Astrocyte (in vitro differentiated cells and primary cell): Measurements from ENCODE around the gene PIH1D1. TPM values are rescaled to one million over a fixed set of nuclear protein-coding genes. Genes with fewer than 3 reads are reported as not detected.
"Not testable (repeated sequence)": the region's sequence is repeated elsewhere in the genome, so short reads cannot be mapped to it uniquely, and the experiment has no call there.

Source experiments
- DNase-seq: peaks from one replicate; pipeline ENCODE4 v3.0.0-alpha.2; 2010; ENCODE audit warnings: low read depth
- FAIRE-seq: peaks from 2 replicates; lab custom pipeline; 2011; peaks lifted over from hg19 to GRCh38; lab: Jason Lieb, UNC
- H2AFZ ChIP-seq: 2 replicates; pipeline ENCODE4 v1.6.0; 2012; ENCODE audit warnings: low read depth, low read length, inconsistent platforms
- H3K27ac ChIP-seq: 2 replicates; pipeline ENCODE4 v1.5.1; 2011; ENCODE audit warnings: low read depth, low read length, inconsistent platforms
- H3K27me3 ChIP-seq: 2 replicates; pipeline ENCODE4 v1.6.0; 2011; ENCODE audit warnings: low read length, inconsistent platforms; ENCODE audit not compliant: insufficient read depth
- H3K36me3 ChIP-seq: 2 replicates; pipeline ENCODE4 v1.5.1; 2011; ENCODE audit warnings: low read length, inconsistent platforms; ENCODE audit not compliant: insufficient read depth
- H3K4me1 ChIP-seq: 2 replicates; pipeline ENCODE4 v1.5.1; 2011; ENCODE audit warnings: low read length, inconsistent platforms; ENCODE audit not compliant: insufficient read depth
- H3K4me2 ChIP-seq: 2 replicates; pipeline ENCODE4 v1.6.0; 2012; ENCODE audit warnings: low read length, inconsistent platforms
- H3K4me3 ChIP-seq: 2 replicates; pipeline ENCODE4 v1.5.1; 2011; ENCODE audit warnings: low read depth, mild to moderate bottlenecking, low read length, inconsistent platforms; ENCODE audit not compliant: insufficient read depth
- H3K79me2 ChIP-seq: 2 replicates; pipeline ENCODE4 v1.6.0; 2012; ENCODE audit warnings: mild to moderate bottlenecking, low read length, inconsistent platforms; ENCODE audit not compliant: insufficient read depth
- H3K9ac ChIP-seq: 2 replicates; pipeline ENCODE4 v1.6.0; 2012; ENCODE audit warnings: mild to moderate bottlenecking, low read length, inconsistent platforms
- H3K9me3 ChIP-seq: 2 replicates; pipeline ENCODE4 v1.5.1; 2012; ENCODE audit warnings: low read depth, mild to moderate bottlenecking, low read length, inconsistent platforms; ENCODE audit not compliant: insufficient read depth
- H4K20me1 ChIP-seq: 2 replicates; pipeline ENCODE4 v1.6.0; 2012; ENCODE audit warnings: low read length, inconsistent platforms; ENCODE audit not compliant: insufficient read depth
- H3K27ac Mint-ChIP-seq: one replicate; pipeline ENCODE4 v1.8.0; 2021; ENCODE audit warnings: mild to moderate bottlenecking, mixed read lengths; ENCODE audit not compliant: unreplicated experiment
- H3K27me3 Mint-ChIP-seq: one replicate; pipeline ENCODE4 v1.8.0; 2021; ENCODE audit warnings: low read depth, mixed read lengths; ENCODE audit not compliant: unreplicated experiment
- H3K36me3 Mint-ChIP-seq: one replicate; pipeline ENCODE4 v1.8.0; 2021; ENCODE audit warnings: low read depth, mixed read lengths; ENCODE audit not compliant: unreplicated experiment
- H3K4me1 Mint-ChIP-seq: one replicate; pipeline ENCODE4 v1.8.0; 2021; ENCODE audit warnings: low read depth, mixed read lengths; ENCODE audit not compliant: unreplicated experiment
- H3K4me3 Mint-ChIP-seq: one replicate; pipeline ENCODE4 v1.8.0; 2021; ENCODE audit warnings: mild to moderate bottlenecking, moderate library complexity, mixed read lengths; ENCODE audit not compliant: unreplicated experiment
- H3K9me3 Mint-ChIP-seq: one replicate; pipeline ENCODE4 v1.8.0; 2021; ENCODE audit warnings: mild to moderate bottlenecking, mixed read lengths; ENCODE audit not compliant: unreplicated experiment
- CTCF ChIP-seq: IDR thresholded peaks from 2 replicates; pipeline ENCODE4 v1.5.1; 2011; ENCODE audit warnings: low read depth, mild to moderate bottlenecking, inconsistent platforms, low read length, moderate library complexity; ENCODE audit not compliant: insufficient read depth
- EZH2 ChIP-seq: IDR thresholded peaks from 2 replicates; pipeline ENCODE4 v1.6.1; 2012; ENCODE audit warnings: mild to moderate bottlenecking, low read length, inconsistent platforms; ENCODE audit not compliant: insufficient read depth
- total RNA-seq: library from RNA; stranded (reverse); gene quantifications from 2 replicates; pipeline ENCODE4 v1.2.1, GENCODE V29; 2021

Gene PIH1D1
- total RNA-seq, 1 donor from 2014 or later: 61.3 TPM

DNA sequence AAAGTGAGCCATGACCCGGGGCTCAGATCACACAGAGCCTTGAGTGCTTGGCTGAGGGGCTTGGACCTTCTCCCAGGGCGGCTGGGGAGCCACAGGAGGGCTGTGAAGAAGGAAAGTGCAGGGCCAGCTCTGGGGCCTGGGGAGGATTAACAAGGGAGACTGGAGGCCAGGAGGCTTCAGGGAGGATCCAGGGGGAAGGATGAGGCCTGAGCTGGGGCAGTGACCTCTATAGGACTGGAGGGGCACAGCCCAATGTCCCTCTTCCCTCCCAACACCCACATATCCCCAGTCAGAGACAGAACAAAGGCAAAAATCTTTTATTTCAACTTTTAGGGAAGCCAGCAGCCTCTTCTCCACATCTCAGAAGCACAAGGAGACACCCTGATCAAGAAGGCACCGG is 5.6 kb downstream of the PIH1D1 start:
- Mint-ChIP-seq H3K36me3 (peaks cover 16% of the 10 kb centered on the region), H3K4me1 (peaks cover 5% of the 10 kb centered on the region), H3K9me3 (no peaks in the 10 kb centered on the region), H3K27me3 (peaks cover 13% of the 10 kb centered on the region), H3K27ac (no peak overlapping the region), H3K4me3 (no peak overlapping the region)
- Histone ChIP-seq H3K4me3 (no peak overlapping the region), H3K27ac (no peak overlapping the region), H3K4me2 (no peak overlapping the region), H3K9ac (no peak overlapping the region), H3K9me3 (no peaks in the 10 kb centered on the region), H3K79me2 (peaks cover 10% of the 10 kb centered on the region), H3K27me3 (peaks cover 12% of the 10 kb centered on the region), H4K20me1 (peaks cover 4% of the 10 kb centered on the region), H2AFZ (no peak overlapping the region), H3K4me1 (peaks cover 7% of the 10 kb centered on the region), H3K36me3 (no peaks in the 10 kb centered on the region)
- no peak for FAIRE-seq
- TF ChIP-seq CTCF: no peak
- no peak for TF ChIP-seq EZH2
- DNase-seq: no peak

GRCh38 chr19:49444100-49444700 is 7.4 kb downstream of the PIH1D1 start:
- H3K9me3 Mint-ChIP-seq, H3K4me3 ChIP-seq, H3K27ac Mint-ChIP-seq, H3K9ac ChIP-seq, H3K36me3 ChIP-seq, H4K20me1 ChIP-seq, H3K9me3 ChIP-seq, H3K4me1 ChIP-seq, H3K4me1 Mint-ChIP-seq, H3K27ac ChIP-seq, H3K79me2 ChIP-seq, FAIRE-seq, DNase-seq, H2AFZ ChIP-seq: not testable (repeated sequence)
- H3K4me3 Mint-ChIP-seq: peak overlapping the region; percentile 78
- Histone ChIP-seq H3K27me3 (peaks cover 28% of the 10 kb centered on the region), H3K4me2 (peak overlapping the region; percentile 94)
- peaks cover 31% of the 10 kb centered on the region for H3K27me3 Mint-ChIP-seq
- peaks cover 11% of the 10 kb centered on the region for H3K36me3 Mint-ChIP-seq

- peaks cover 4% of the 10 kb centered on the region for H3K9me3 Mint-ChIP-seq
- peaks cover 7% of the 10 kb centered on the region for H3K36me3 Mint-ChIP-seq
- FAIRE-seq (no peak), DNase-seq (peak; percentile 87)
- H4K20me1 ChIP-seq: peaks cover 4% of the 10 kb centered on the region
- no peak overlapping the region for H3K27ac Mint-ChIP-seq
- peak overlapping the region; percentile 56 for H3K4me3 ChIP-seq
- H2AFZ ChIP-seq: peak overlapping the region; percentile 94
- H3K79me2 ChIP-seq: no peaks in the 10 kb centered on the region
- H3K27ac ChIP-seq: peak overlapping the region; percentile 13
- peak overlapping the region; percentile 94 for H3K4me2 ChIP-seq
- TF ChIP-seq EZH2 (no peak), CTCF (peak; percentile 55)
- peaks cover 3% of the 10 kb centered on the region for H3K4me1 ChIP-seq
- H3K27me3 ChIP-seq: peaks cover 35% of the 10 kb centered on the region
- H3K36me3 ChIP-seq: no peaks in the 10 kb centered on the region
- peak overlapping the region; percentile 79 for H3K9ac ChIP-seq
- peak overlapping the region; percentile 80 for H3K4me3 Mint-ChIP-seq
- no peaks in the 10 kb centered on the region for H3K9me3 ChIP-seq
- H3K27me3 Mint-ChIP-seq: peaks cover 37% of the 10 kb centered on the region
- H3K4me1 Mint-ChIP-seq: no peaks in the 10 kb centered on the region
Measured at GRCh38 chr19:49443366-49444099, 8.1 kb downstream of the PIH1D1 start.
